Measurements from ENCODE around the gene EVX2. TPM values are rescaled to one million over a fixed set of nuclear protein-coding genes. Genes with fewer than 3 reads are reported as not detected.

EVX2 gene
- total RNA-seq, 3 donors from 2014 or later: 0.12 TPM; not detected in 2

DNA sequence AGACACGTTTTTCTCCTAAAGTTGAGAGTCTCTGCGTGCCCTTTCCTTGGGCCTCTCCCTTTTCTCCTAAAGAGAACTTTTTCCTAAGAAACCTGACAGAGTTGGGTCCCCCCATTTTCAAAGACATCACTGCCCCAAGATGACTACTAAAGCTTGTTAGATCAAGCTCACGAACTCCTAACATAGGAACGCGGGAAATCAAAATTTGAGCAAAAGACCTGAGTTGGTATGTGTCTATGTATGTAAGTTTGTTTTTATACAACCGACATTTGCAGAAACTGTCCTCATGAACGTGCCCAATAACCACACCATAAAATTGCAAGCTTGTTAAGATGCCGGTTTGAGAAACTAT lies 10.1 kb upstream of the EVX2 start:
- no peak for ATAC-seq
- H3K4me3 ChIP-seq: no peak overlapping the region
- intact Hi-C loops (cut with DNase I, micrococcal nuclease): no loop called here
- TF ChIP-seq, protein P1, sequence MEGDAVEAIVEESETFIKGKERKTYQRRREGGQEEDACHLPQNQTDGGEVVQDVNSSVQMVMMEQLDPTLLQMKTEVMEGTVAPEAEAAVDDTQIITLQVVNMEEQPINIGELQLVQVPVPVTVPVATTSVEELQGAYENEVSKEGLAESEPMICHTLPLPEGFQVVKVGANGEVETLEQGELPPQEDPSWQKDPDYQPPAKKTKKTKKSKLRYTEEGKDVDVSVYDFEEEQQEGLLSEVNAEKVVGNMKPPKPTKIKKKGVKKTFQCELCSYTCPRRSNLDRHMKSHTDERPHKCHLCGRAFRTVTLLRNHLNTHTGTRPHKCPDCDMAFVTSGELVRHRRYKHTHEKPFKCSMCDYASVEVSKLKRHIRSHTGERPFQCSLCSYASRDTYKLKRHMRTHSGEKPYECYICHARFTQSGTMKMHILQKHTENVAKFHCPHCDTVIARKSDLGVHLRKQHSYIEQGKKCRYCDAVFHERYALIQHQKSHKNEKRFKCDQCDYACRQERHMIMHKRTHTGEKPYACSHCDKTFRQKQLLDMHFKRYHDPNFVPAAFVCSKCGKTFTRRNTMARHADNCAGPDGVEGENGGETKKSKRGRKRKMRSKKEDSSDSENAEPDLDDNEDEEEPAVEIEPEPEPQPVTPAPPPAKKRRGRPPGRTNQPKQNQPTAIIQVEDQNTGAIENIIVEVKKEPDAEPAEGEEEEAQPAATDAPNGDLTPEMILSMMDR (IDR thresholded peaks at IDR 0.05): no peak
- no peaks in the 10 kb centered on the region for H3K36me3 ChIP-seq (ENCODE audit: low read depth)
- H3K9me3 ChIP-seq: no peaks in the 10 kb centered on the region
- DNase-seq: no peak
- H3K4me1 ChIP-seq (ENCODE audit: low read depth): peaks cover 24% of the 10 kb centered on the region

DNA sequence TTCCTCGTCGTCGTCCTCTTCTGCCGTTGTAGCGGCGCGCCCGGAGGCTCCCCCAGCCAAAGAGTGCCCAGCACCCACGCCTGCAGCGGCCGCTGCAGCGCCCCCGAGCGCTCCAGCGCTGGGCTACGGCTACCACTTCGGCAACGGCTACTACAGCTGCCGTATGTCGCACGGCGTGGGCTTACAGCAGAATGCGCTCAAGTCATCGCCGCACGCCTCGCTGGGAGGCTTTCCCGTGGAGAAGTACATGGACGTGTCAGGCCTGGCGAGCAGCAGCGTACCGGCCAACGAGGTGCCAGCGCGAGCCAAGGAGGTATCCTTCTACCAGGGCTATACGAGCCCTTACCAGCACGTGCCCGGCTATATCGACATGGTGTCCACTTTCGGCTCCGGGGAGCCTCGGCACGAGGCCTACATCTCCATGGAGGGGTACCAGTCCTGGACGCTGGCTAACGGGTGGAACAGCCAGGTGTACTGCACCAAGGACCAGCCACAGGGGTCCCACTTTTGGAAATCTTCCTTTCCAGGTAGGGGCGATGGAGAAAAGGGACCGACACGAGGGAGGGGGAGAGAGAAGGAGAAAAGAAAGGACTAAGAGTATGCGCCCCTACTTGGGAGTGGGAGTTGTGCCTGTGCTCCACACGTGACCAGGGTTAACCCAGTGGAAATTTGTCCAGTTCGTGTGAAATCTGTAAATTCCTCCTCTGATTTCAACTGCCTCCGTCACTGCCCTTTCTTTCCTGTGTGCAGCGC lies 9.6 kb upstream of the EVX2 start:
- H3K36me3 ChIP-seq (ENCODE audit: low read depth): no peaks in the 10 kb centered on the region
- no peaks in the 10 kb centered on the region for H3K9me3 ChIP-seq
- no peak overlapping the region for H3K4me3 ChIP-seq
- ATAC-seq (peak; percentile 48), DNase-seq (peak in 1 of 3 donors; percentile 55)
- intact Hi-C loops (cut with DNase I, micrococcal nuclease): no loop called here
- TF ChIP-seq, protein P1 (IDR thresholded peaks at IDR 0.05): no peak
- H3K4me1 ChIP-seq (ENCODE audit: low read depth): peaks cover 25% of the 10 kb centered on the region

DNA sequence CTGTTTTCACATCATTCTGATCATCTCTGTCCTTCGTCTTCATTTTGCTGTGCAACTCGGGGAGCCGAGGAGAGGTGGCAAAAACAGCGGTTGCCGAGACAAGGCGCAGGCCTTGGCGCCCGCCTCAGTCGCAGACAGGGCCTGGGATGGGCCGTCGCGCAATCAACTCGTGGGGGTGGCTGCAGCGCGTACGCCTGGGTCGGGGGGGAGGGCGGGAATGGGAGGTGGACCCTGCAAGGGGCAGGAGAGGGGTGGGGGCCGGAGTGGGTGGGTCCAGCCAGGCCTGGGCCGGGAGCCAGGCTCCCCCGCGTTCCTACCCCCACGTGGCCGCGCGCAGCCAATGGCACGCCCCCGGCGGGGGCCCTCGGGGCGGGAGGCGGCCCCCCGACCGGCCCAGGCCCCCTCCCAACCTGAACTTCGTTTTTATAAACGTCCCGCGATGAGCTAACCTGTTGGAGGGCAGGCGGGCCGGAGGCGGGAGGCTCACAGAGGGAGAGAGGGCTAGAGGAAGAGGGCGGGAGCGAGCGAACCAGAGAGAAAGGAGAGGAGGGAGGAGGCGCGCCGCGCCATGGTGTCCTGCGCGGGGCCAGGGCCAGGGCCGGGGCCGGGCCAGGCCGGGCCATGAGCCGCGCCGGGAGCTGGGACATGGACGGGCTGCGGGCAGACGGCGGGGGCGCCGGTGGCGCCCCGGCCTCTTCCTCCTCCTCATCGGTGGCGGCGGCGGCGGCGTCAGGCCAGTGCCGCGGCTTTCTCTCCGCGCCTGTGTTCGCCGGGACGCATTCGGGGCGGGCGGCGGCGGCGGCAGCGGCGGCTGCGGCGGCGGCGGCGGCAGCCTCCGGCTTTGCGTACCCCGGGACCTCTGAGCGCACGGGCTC lies 8.7 kb upstream of the EVX2 start, which contains the start of gene HOXD13:
TSS of gene HOXD13 (plus strand) at position 452 of the 875 bp plus-strand sequence. CDS start at position 622, 170 bp downstream.
- TF ChIP-seq, protein P1 (IDR thresholded peaks at IDR 0.05): no peak
- ATAC-seq (peak; percentile 42), DNase-seq (no peak)
- H3K4me3 ChIP-seq: no peak within 1 kb of the TSS
- H3K9me3 ChIP-seq: no peaks in the 10 kb centered on the region
- intact Hi-C loops (cut with DNase I, micrococcal nuclease): no loop called here
- H3K36me3 ChIP-seq (ENCODE audit: low read depth): no peaks in the 10 kb centered on the region
- peaks cover 26% of the 10 kb centered on the region for H3K4me1 ChIP-seq (ENCODE audit: low read depth)

DNA sequence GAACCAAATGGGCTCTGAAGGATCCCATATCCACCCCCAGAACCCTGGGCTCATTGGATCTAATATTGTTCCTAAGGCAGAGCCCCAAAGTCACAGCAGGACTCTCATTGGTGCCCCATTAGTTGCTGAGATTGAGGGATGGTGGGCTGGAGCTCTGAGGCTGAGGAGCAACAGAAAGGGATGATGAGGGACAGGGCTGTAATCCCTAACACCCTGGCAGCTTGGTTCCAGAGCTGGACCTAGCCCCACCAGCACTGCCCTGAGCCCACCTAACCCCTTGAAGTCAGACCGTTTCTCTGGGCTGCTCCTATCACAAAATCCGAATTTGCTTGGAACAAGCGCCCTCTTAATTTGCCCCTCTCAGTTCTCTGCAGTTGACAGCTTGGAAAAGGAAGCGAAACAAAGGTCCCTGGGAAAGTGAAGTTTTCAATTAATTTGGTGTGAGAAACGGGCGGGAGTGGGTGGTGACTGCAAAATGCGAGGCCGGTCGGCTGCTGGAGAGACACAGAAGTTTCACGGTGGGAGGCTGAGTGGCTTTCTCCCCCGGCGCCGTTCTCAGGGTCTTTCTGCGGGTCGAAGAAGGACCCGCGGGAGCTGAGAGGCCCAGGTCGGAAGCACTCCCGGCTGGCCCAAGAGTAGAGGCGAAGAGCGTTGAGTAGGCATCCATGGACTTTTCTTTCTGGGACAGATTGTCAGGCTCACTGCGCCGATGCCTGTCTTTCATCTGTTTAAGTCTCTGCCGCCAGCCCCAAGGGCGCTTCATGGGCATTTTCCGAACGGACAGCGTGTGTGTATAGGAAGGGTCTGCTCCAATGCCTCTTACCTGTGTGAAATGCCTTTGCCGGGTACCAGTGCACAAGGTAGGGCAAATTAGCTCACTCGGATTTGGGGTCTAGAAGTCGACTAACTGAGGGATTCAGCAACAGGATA lies 7.8 kb upstream of the EVX2 start:
- no peak for DNase-seq
- Histone ChIP-seq H3K36me3 (ENCODE audit: low read depth) (no peaks in the 10 kb centered on the region), H3K9me3 (no peaks in the 10 kb centered on the region), H3K4me1 (ENCODE audit: low read depth) (peaks cover 17% of the 10 kb centered on the region), H3K4me3 (no peak overlapping the region)
- TF ChIP-seq, protein P1 (IDR thresholded peaks at IDR 0.05): no peak
- intact Hi-C loops (cut with DNase I, micrococcal nuclease): no loop called here
- no peak for ATAC-seq

DNA sequence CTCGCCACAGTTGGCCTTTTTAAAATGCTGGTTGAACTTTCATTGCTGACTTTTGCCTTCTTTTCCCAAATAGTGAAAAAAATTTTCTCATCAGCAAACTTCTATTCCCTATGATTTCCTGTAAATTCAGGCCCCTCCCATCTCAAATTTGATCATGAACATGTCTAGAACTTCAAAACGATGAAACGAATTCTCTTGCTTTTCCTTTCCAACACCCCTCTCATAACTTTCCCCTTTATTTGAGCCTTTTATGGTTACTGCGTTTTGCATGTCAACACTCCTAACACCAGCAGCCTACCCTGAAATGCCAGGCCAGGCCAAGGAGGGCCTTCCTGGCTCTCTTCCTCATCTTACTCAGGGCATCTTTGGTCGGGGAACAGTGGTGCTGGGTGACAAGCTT lies 7.1 kb upstream of the EVX2 start:
- no peak for ATAC-seq

More for the DNA sequence above, 7.1 kb upstream of the EVX2 start:
- Histone ChIP-seq H3K4me3 (no peak overlapping the region), H3K36me3 (ENCODE audit: low read depth) (no peaks in the 10 kb centered on the region), H3K4me1 (ENCODE audit: low read depth) (peaks cover 18% of the 10 kb centered on the region), H3K9me3 (no peaks in the 10 kb centered on the region)
- TF ChIP-seq, protein P1 (IDR thresholded peaks at IDR 0.05): no peak
- no peak for DNase-seq
- intact Hi-C loops (cut with DNase I, micrococcal nuclease): no loop called here
